HCT116 (cell line): ENCODE measurements around the gene IMPDH1. TPM values are rescaled to one million over a fixed set of nuclear protein-coding genes. Genes with fewer than 3 reads are reported as not detected.

Experiments used
- ATAC-seq: fragments of 200-7000 bp; cut with Tn5 transposase; 2 replicates; pipeline ENCODE4 v1.9.1; 2020; ENCODE audit warnings: mild to moderate bottlenecking, moderate library complexity
- BruUV-seq: library from RNA; stranded (reverse); fragments of 400-500 nt; replicated peaks from 2 replicates; lab custom pipeline; 2021; lab: Mats Ljungman, UMichigan
- CTCF ChIA-PET: fragments of 300-600 bp; sonication (Branson Sonifier 250); formaldehyde crosslinking; loops from one replicate; lab custom pipeline; 2021; ENCODE audit warnings: antibody characterized with exemption; lab: Charles Lee
- POLR2A ChIA-PET: fragments of 300-600, 350-600 bp; sonication (Branson Sonifier 250); formaldehyde crosslinking; loops from one replicate; lab custom pipeline; 2021; ENCODE audit warnings: antibody characterized with exemption; lab: Charles Lee
- RAD21 ChIA-PET, 2 experiments: fragments of 300-600 bp; sonication (Branson Sonifier 250); formaldehyde crosslinking; loops; one replicate each; lab custom pipeline; 2023; ENCODE audit warnings: low total read pairs in 2 of 2; ENCODE audit not compliant: uncharacterized antibody in 2 of 2, unreplicated experiment in 2 of 2, low non-redundant PET in 1 of 2; lab: Charles Lee
- DNase-seq: peaks from one replicate; pipeline ENCODE4 v3.0.0-alpha.2; 2010; ENCODE audit warnings: low read depth, low spot score
- H2AFZ ChIP-seq: fragments of 200-600 bp; shearing (Covaris generic), sonication (generic); 2 replicates; pipeline ENCODE4 v1.6.1; 2017; ENCODE audit warnings: low read depth, mixed run types, mixed read lengths, antibody characterized with exemption, low read length; ENCODE audit not compliant: poor library complexity, severe bottlenecking
- H3K27ac ChIP-seq: 2 replicates; pipeline ENCODE4 v1.5.1; 2012; ENCODE audit warnings: low read depth, low read length
- H3K27me3 ChIP-seq: fragments of 200-600 bp; sonication (generic); 2 replicates; pipeline ENCODE4 v1.6.1; 2016; ENCODE audit warnings: mixed run types, low read length, mixed read lengths; ENCODE audit not compliant: insufficient read depth
- H3K36me3 ChIP-seq, 2 experiments: fragments of 200-500 bp in 1 of 2; fragments of 200-600 bp in 1 of 2; sonication (Bioruptor generic) in 1 of 2; sonication (generic) in 1 of 2; 2 replicates each; pipeline versions ENCODE4 v1.5.1 to v1.6.1; 2014 to 2016; ENCODE audit warnings: low read length in 2 of 2, inconsistent platforms in 1 of 2, mixed read lengths in 1 of 2, mixed run types in 1 of 2; ENCODE audit not compliant: insufficient read depth in 2 of 2, control insufficient read depth in 1 of 2
- H3K4me1 ChIP-seq, 2 experiments: fragments of 200-600 bp in 1 of 2; sonication (generic) in 1 of 2; 2 replicates each; pipeline versions ENCODE4 v1.5.1 to v1.6.1; 2012 to 2017; ENCODE audit warnings: low read length in 2 of 2, inconsistent platforms in 1 of 2, mild to moderate bottlenecking in 1 of 2, mixed read lengths in 1 of 2, mixed run types in 1 of 2, moderate library complexity in 1 of 2; ENCODE audit not compliant: insufficient read depth in 2 of 2, control insufficient read depth in 1 of 2
- H3K4me2 ChIP-seq: fragments of 200-600 bp; sonication (generic); 2 replicates; pipeline ENCODE4 v1.6.1; 2017; ENCODE audit warnings: mixed run types, low read length, mixed read lengths
- H3K4me3 ChIP-seq, 2 experiments: fragments of 200-600 bp in 1 of 2; sonication (generic) in 1 of 2; replicated peaks in 1 of 2; 2 replicates each; pipeline ENCODE4 v1.5.1; 2011 to 2016; ENCODE audit warnings: low read length in 2 of 2, control low read depth in 1 of 2, low read depth in 1 of 2, mild to moderate bottlenecking in 1 of 2, mixed read lengths in 1 of 2, mixed run types in 1 of 2
- H3K79me2 ChIP-seq: fragments of 200-600 bp; sonication (generic); 2 replicates; pipeline ENCODE4 v1.6.1; 2017; ENCODE audit warnings: mild to moderate bottlenecking, mixed run types, low read length, moderate library complexity, mixed read lengths; ENCODE audit not compliant: insufficient read depth
- H3K9ac ChIP-seq: fragments of 200-600 bp; sonication (generic); 2 replicates; pipeline ENCODE4 v1.6.1; 2016; ENCODE audit warnings: low read length, mixed read lengths
- H3K9me2 ChIP-seq: fragments of 200-600 bp; sonication (generic), shearing (Covaris generic); 2 replicates; pipeline ENCODE4 v1.6.1; 2017; ENCODE audit warnings: mixed run types, mild to moderate bottlenecking, moderate library complexity; ENCODE audit not compliant: insufficient read depth
- H3K9me3 ChIP-seq, 2 experiments: fragments of 200-500 bp in 1 of 2; fragments of 200-600 bp in 1 of 2; sonication (Bioruptor generic) in 1 of 2; sonication (generic) in 1 of 2; 2 replicates each; pipeline ENCODE4 v1.6.1; 2014 to 2017; ENCODE audit warnings: low read length in 2 of 2, mixed read lengths in 2 of 2, inconsistent platforms in 1 of 2, low read depth in 1 of 2, mild to moderate bottlenecking in 1 of 2, mixed run types in 1 of 2, moderate library complexity in 1 of 2; ENCODE audit not compliant: control insufficient read depth in 1 of 2, insufficient read depth in 1 of 2
- H4K20me1 ChIP-seq: fragments of 200-600 bp; sonication (generic), shearing (Covaris generic); 2 replicates; pipeline ENCODE4 v1.6.1; 2017; ENCODE audit warnings: mixed run types, mild to moderate bottlenecking, moderate library complexity; ENCODE audit not compliant: insufficient read depth
- CBX3 ChIP-seq: IDR thresholded peaks from 2 replicates; pipeline ENCODE4 v1.6.1; 2012; ENCODE audit warnings: low read depth
- CEBPB ChIP-seq: IDR thresholded peaks from 2 replicates; pipeline ENCODE4 v1.6.1; 2012; ENCODE audit warnings: low read depth
- CTCF ChIP-seq, 3 experiments: fragments of 200-600 bp in 1 of 3; sonication (generic) in 1 of 3; IDR thresholded peaks in 2 of 3; conservative IDR thresholded peaks in 1 of 3; 2 replicates each; pipeline ENCODE4 v1.5.1; 2012 to 2017; ENCODE audit warnings: low read depth in 2 of 3, low read length in 2 of 3, antibody characterized with exemption in 1 of 3, borderline replicate concordance in 1 of 3, control low read depth in 1 of 3, mild to moderate bottlenecking in 1 of 3, mixed read lengths in 1 of 3, mixed run types in 1 of 3, moderate library complexity in 1 of 3; ENCODE audit not compliant: insufficient read depth in 1 of 3
- EGR1 ChIP-seq: IDR thresholded peaks from 2 replicates; pipeline ENCODE4 v1.6.1; 2012; ENCODE audit warnings: low read depth
- ELF1 ChIP-seq: IDR thresholded peaks from 2 replicates; pipeline ENCODE4 v1.6.1; 2012; ENCODE audit warnings: low read depth, borderline replicate concordance
- EZH2 ChIP-seq: fragments of 200-600 bp; sonication (generic); IDR thresholded peaks from 2 replicates; pipeline ENCODE4 v1.6.1; 2017; ENCODE audit warnings: antibody characterized with exemption, mixed run types
- EZH2phosphoT487 ChIP-seq: fragments of 200-600 bp; IDR thresholded peaks from 2 replicates; pipeline ENCODE4 v1.6.1; 2018; ENCODE audit warnings: antibody characterized with exemption, borderline replicate concordance
- FOSL1 ChIP-seq: IDR thresholded peaks from 2 replicates; pipeline ENCODE4 v1.6.1; 2012; ENCODE audit warnings: low read depth
- JUND ChIP-seq: IDR thresholded peaks from 2 replicates; pipeline ENCODE4 v1.6.1; 2012
- POLR2AphosphoS5 ChIP-seq: IDR thresholded peaks from 2 replicates; pipeline ENCODE4 v1.6.1; 2011; ENCODE audit warnings: mild to moderate bottlenecking, low read depth, low read length, moderate library complexity
- REST ChIP-seq: IDR thresholded peaks from 2 replicates; pipeline ENCODE4 v1.6.1; 2012; ENCODE audit warnings: low read depth
- SIN3A ChIP-seq: IDR thresholded peaks from 2 replicates; pipeline ENCODE4 v1.6.1; 2012; ENCODE audit warnings: low read depth
- SP1 ChIP-seq: IDR thresholded peaks from 2 replicates; pipeline ENCODE4 v1.6.1; 2012; ENCODE audit warnings: low read depth
- SRF ChIP-seq: IDR thresholded peaks from 2 replicates; pipeline ENCODE4 v1.6.1; 2012; ENCODE audit warnings: low read depth
- TCF7L2 ChIP-seq: IDR thresholded peaks from 2 replicates; pipeline ENCODE4 v1.7.0; 2011; ENCODE audit warnings: borderline replicate concordance, inconsistent platforms; ENCODE audit not compliant: insufficient read depth, insufficient read length; ENCODE audit errors: extremely low read depth
- ZFX ChIP-seq: fragments of 450-650 bp; IDR thresholded peaks from 2 replicates; pipeline ENCODE4 v1.6.1; 2017
- ZNF274 ChIP-seq: fragments of 200-500 bp; sonication (Bioruptor generic); IDR thresholded peaks from 2 replicates; pipeline ENCODE4 v1.6.1; 2014; ENCODE audit warnings: mild to moderate bottlenecking, low read depth, low read length, inconsistent platforms
- intact Hi-C: fragments of 100-400 bp; cut with micrococcal nuclease; formaldehyde crosslinking; loops from 2 replicates; pipeline ENCODE4 v1.10.0; 2022
- total RNA-seq: library from RNA; stranded (reverse); gene quantifications from one replicate; pipeline ENCODE4 v1.2.1, GENCODE V29; 2021; ENCODE audit not compliant: unreplicated experiment
- TF ChIP-seq, protein P1 (sequence below): IDR thresholded peaks from 2 replicates; pipeline ENCODE4 v1.6.1; 2011; ENCODE audit warnings: mild to moderate bottlenecking, low read length, moderate library complexity; ENCODE audit not compliant: insufficient replicate concordance; ENCODE audit errors: extremely low read depth
- TF ChIP-seq, protein P2 (sequence below): IDR thresholded peaks from 2 replicates; pipeline ENCODE4 v1.6.1; 2012

Gene IMPDH1
- total RNA-seq, 1 experiment from 2014 or later, result 98.2 TPM

GRCh38 chr7:128380483-128381106 lies 29.2 kb downstream of the IMPDH1 start:
- DNase-seq (no peak), ATAC-seq (peak; percentile 31)
- H3K4me2 ChIP-seq, result no peak overlapping the region
- no peak overlapping the region for H3K4me3 ChIP-seq
- no peaks in the 10 kb centered on the region for H3K27me3 ChIP-seq
- no peak for TF ChIP-seq CBX3
- no peak for TF ChIP-seq FOSL1
- no peak for TF ChIP-seq EZH2phosphoT487
- TF ChIP-seq ELF1, result no peak
- TF ChIP-seq CTCF (IDR thresholded peaks at IDR 0.05 in 2 of 3, conservative IDR thresholded peaks at IDR 0.05 in 1 of 3; ENCODE audit: borderline replicate concordance in 1 of 3, insufficient read depth in 1 of 3, low read depth in 2 of 3, low read length in 2 of 3), result no peak
- TF ChIP-seq, protein P1, sequence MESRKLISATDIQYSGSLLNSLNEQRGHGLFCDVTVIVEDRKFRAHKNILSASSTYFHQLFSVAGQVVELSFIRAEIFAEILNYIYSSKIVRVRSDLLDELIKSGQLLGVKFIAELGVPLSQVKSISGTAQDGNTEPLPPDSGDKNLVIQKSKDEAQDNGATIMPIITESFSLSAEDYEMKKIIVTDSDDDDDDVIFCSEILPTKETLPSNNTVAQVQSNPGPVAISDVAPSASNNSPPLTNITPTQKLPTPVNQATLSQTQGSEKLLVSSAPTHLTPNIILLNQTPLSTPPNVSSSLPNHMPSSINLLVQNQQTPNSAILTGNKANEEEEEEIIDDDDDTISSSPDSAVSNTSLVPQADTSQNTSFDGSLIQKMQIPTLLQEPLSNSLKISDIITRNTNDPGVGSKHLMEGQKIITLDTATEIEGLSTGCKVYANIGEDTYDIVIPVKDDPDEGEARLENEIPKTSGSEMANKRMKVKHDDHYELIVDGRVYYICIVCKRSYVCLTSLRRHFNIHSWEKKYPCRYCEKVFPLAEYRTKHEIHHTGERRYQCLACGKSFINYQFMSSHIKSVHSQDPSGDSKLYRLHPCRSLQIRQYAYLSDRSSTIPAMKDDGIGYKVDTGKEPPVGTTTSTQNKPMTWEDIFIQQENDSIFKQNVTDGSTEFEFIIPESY, result no peak
- no peak for TF ChIP-seq TCF7L2
- no peak for TF ChIP-seq POLR2AphosphoS5
- TF ChIP-seq SRF, result no peak
- TF ChIP-seq ZFX, result no peak
- no peak for TF ChIP-seq SIN3A
- no peak for TF ChIP-seq CEBPB
- TF ChIP-seq REST, result no peak
- TF ChIP-seq EGR1, result no peak
- TF ChIP-seq SP1, result no peak
- no peak for TF ChIP-seq JUND
- no peak for TF ChIP-seq ZNF274
- no peak for TF ChIP-seq EZH2
- TF ChIP-seq, protein P2, sequence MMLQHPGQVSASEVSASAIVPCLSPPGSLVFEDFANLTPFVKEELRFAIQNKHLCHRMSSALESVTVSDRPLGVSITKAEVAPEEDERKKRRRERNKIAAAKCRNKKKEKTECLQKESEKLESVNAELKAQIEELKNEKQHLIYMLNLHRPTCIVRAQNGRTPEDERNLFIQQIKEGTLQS, result no peak
- peaks cover 0 to 7% of the 10 kb centered on the region in 2 experiments; a peak in 1 of 4 replicates for H3K4me1 ChIP-seq
- ChIA-PET CTCF (interaction anchor here (0.9 to 3.3 kb wide), 11 partner anchors 9 to 81 kb away, joined by 3 to 28 read pairs (median 5); partner anchors contain the start of genes IMPDH1 and RBM28), RAD21 (no interaction called here), POLR2A (no interaction called here)
- no peaks in the 10 kb centered on the region for H4K20me1 ChIP-seq
- no peak overlapping the region for H3K27ac ChIP-seq
- intact Hi-C loops, result no loop called here
- H3K9me3 ChIP-seq, result no peaks in the 10 kb centered on the region
- H3K79me2 ChIP-seq, result no peaks in the 10 kb centered on the region
- H3K36me3 ChIP-seq, result no peaks in the 10 kb centered on the region
- no peak overlapping the region for H3K9ac ChIP-seq
- H2AFZ ChIP-seq, result no peak overlapping the region
- H3K9me2 ChIP-seq, result no peaks in the 10 kb centered on the region
- no TSS peak for BruUV-seq
